Hepatocyte (in vitro differentiated cells): ENCODE data around the gene UGT2A1. TPM values are rescaled to one million over a fixed set of nuclear protein-coding genes. Genes with fewer than 3 reads are reported as not detected.

Source experiments
- DNase-seq: peaks from one replicate; pipeline ENCODE4 v3.0.0-alpha.2; 2016; ENCODE audit warnings: low spot score
- H2AFZ ChIP-seq: fragments of 200-600 bp; sonication (generic); 2 replicates; pipeline ENCODE4 v1.6.0; 2016; ENCODE audit warnings: antibody characterized with exemption, mild to moderate bottlenecking
- H3K27ac ChIP-seq: fragments of 200-600 bp; sonication (generic); 2 replicates; pipeline ENCODE4 v1.5.1; 2016; ENCODE audit warnings: mild to moderate bottlenecking
- H3K27me3 ChIP-seq: fragments of 200-600 bp; sonication (generic); 2 replicates; pipeline ENCODE4 v1.6.1; 2016
- H3K36me3 ChIP-seq: fragments of 200-600 bp; sonication (generic); replicated peaks from 2 replicates; pipeline ENCODE4 v1.5.1; 2016; ENCODE audit warnings: low read depth; ENCODE audit not compliant: insufficient read depth
- H3K4me1 ChIP-seq: fragments of 200-600 bp; sonication (generic); 2 replicates; pipeline ENCODE4 v1.5.1; 2016; ENCODE audit warnings: mild to moderate bottlenecking, moderate library complexity; ENCODE audit not compliant: insufficient read depth
- H3K4me2 ChIP-seq: fragments of 200-600 bp; sonication (generic); 2 replicates; pipeline ENCODE4 v1.6.0; 2016
- H3K4me3 ChIP-seq: fragments of 200-600 bp; sonication (generic); 2 replicates; pipeline ENCODE4 v1.5.1; 2016; ENCODE audit warnings: mild to moderate bottlenecking
- H3K79me2 ChIP-seq: fragments of 200-600 bp; sonication (generic); 2 replicates; pipeline ENCODE4 v1.6.0; 2017; ENCODE audit warnings: mild to moderate bottlenecking
- H3K9me2 ChIP-seq: fragments of 200-600 bp; sonication (generic); replicated peaks from 2 replicates; pipeline ENCODE4 v1.6.0; 2017; ENCODE audit warnings: mild to moderate bottlenecking; ENCODE audit not compliant: insufficient read depth
- H3K9me3 ChIP-seq: fragments of 200-600 bp; sonication (generic); 2 replicates; pipeline ENCODE4 v1.5.1; 2016; ENCODE audit warnings: low read depth, mild to moderate bottlenecking
- H4K20me1 ChIP-seq: fragments of 200-600 bp; sonication (generic); 2 replicates; pipeline ENCODE4 v1.6.0; 2016; ENCODE audit warnings: mild to moderate bottlenecking; ENCODE audit not compliant: insufficient read depth, poor library complexity, severe bottlenecking
- EZH2 ChIP-seq: fragments of 200-600 bp; sonication (generic); IDR thresholded peaks from 2 replicates; pipeline ENCODE4 v1.6.1; 2016; ENCODE audit warnings: antibody characterized with exemption, mild to moderate bottlenecking, borderline replicate concordance
- EZH2phosphoT487 ChIP-seq: fragments of 200-600 bp; sonication (generic); IDR thresholded peaks from one replicate; pipeline ENCODE4 v1.6.1; 2018; ENCODE audit warnings: antibody characterized with exemption, mild to moderate bottlenecking, low read depth, moderate library complexity; ENCODE audit not compliant: unreplicated experiment, severe bottlenecking
- WGBS: methylation state at CpG from one replicate; pipeline ENCODE4 v1.1.6; 2016; ENCODE audit warnings: low lambda C conversion rate; ENCODE audit errors: missing lambda C conversion rate; 5-methylcytosine and 5-hydroxymethylcytosine counted together
- polyA plus RNA-seq: library from polyadenylated mRNA; unstranded; fragments of >200 nt; fragmentation: Nextera tagmentation; extraction: Ambion mirVana; gene quantifications from 2 replicates; pipeline ENCODE4 v1.2.1, GENCODE V29; 2016
- total RNA-seq: library from RNA; depleted of rRNA; stranded (reverse); fragments of >200 nt; gene quantifications from 2 replicates; pipeline ENCODE4 v1.2.3, GENCODE V29; 2014
- TF ChIP-seq, protein P1 (sequence below): fragments of 200-600 bp; sonication (generic); IDR thresholded peaks from 2 replicates; pipeline ENCODE4 v1.5.1; 2016; ENCODE audit warnings: antibody characterized with exemption, mild to moderate bottlenecking; ENCODE audit not compliant: poor library complexity

The UGT2A1 gene
- total and polyA plus RNA-seq, 2 experiments from 2014 or later = 0.17 TPM; not detected in 1

DNA sequence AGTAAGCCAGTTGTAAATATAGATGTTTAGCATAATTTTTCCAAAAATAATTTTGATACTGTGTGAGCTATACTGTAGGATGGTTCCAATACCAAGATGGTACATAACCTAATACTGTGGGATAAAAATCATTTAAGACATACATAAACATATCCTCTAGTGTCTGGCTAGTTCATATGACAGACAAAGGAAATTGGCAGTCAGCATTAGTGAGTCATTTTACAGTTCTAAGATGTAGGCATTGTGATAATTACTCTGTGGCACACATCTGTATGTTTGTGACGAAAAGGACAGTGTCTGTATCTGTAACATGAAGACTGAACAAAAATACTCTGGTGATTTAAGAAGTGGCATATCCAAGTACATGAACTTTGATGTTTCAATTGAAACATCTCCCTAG lies 63.2 kb downstream of the UGT2A1 start:
- Histone ChIP-seq H3K36me3 (no peaks in the 10 kb centered on the region), H3K27ac (no peak overlapping the region), H3K4me2 (no peak overlapping the region), H3K9me2 (no peaks in the 10 kb centered on the region), H3K27me3 (no peaks in the 10 kb centered on the region), H3K4me3 (no peak overlapping the region), H2AFZ (no peak overlapping the region), H4K20me1 (no peaks in the 10 kb centered on the region), H3K9me3 (no peaks in the 10 kb centered on the region), H3K79me2 (no peaks in the 10 kb centered on the region), H3K4me1 (no peaks in the 10 kb centered on the region)
- DNase-seq = no peak
- TF ChIP-seq EZH2 (no peak), EZH2phosphoT487 (no peak)
- TF ChIP-seq, protein P1, sequence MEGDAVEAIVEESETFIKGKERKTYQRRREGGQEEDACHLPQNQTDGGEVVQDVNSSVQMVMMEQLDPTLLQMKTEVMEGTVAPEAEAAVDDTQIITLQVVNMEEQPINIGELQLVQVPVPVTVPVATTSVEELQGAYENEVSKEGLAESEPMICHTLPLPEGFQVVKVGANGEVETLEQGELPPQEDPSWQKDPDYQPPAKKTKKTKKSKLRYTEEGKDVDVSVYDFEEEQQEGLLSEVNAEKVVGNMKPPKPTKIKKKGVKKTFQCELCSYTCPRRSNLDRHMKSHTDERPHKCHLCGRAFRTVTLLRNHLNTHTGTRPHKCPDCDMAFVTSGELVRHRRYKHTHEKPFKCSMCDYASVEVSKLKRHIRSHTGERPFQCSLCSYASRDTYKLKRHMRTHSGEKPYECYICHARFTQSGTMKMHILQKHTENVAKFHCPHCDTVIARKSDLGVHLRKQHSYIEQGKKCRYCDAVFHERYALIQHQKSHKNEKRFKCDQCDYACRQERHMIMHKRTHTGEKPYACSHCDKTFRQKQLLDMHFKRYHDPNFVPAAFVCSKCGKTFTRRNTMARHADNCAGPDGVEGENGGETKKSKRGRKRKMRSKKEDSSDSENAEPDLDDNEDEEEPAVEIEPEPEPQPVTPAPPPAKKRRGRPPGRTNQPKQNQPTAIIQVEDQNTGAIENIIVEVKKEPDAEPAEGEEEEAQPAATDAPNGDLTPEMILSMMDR = no peak
- WGBS = 46% methylated on average over 1 of the region's 1 CpG

DNA sequence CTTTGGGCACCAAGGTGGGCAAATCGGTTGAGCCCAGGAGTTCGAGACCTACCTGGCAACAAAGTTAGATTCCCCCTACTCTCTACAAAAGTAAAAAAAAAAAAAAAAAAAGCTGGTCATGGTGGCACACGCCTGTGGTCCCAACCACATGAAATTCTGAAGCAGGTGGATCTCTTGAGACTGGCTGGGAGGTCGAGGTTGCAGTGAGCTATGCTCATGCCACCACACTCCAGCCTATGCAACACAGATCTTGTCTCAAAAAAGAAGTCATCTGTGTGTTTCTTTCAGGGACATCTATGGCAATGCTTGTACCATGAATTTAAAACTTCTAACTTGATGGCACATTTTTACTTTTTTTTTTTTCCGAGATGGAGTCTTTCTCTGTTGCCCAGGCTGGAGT lies 68.9 kb downstream of the UGT2A1 start:
- Histone ChIP-seq H4K20me1 (no peaks in the 10 kb centered on the region), H3K79me2 (no peaks in the 10 kb centered on the region), H3K4me1 (no peaks in the 10 kb centered on the region), H2AFZ (no peak overlapping the region), H3K27ac (no peak overlapping the region), H3K27me3 (no peaks in the 10 kb centered on the region), H3K36me3 (no peaks in the 10 kb centered on the region), H3K9me3 (no peaks in the 10 kb centered on the region), H3K9me2 (no peaks in the 10 kb centered on the region), H3K4me3 (no peak overlapping the region), H3K4me2 (no peak overlapping the region)
- 87% methylated on average over 5 of the region's 5 CpGs for WGBS
- TF ChIP-seq, protein P1 = no peak
- TF ChIP-seq EZH2 (no peak), EZH2phosphoT487 (no peak)
- no peak for DNase-seq

DNA sequence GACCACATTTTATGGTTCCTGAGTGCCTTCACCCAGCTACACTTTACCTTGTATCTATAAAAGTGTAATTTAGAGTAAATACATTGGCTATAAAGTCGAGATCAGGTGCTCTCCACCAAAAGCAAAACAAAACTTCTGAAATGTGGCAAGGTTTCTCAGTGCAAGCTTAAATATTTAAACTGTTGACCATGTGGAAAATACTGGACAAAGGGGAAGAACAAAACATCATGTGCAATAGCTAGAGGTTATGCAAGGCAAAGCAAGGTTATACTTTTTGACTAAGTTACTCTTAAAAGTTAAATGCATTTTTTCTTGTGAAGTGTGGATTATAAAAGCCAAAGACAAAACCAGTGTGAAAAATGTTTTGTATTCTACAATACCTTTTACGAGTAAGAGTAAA lies 69.5 kb downstream of the UGT2A1 start:
- TF ChIP-seq EZH2phosphoT487 (no peak), EZH2 (no peak)
- TF ChIP-seq, protein P1 = no peak
- Histone ChIP-seq H4K20me1 (no peaks in the 10 kb centered on the region), H3K27ac (no peak overlapping the region), H3K79me2 (no peaks in the 10 kb centered on the region), H3K27me3 (no peaks in the 10 kb centered on the region), H2AFZ (no peak overlapping the region), H3K9me3 (no peaks in the 10 kb centered on the region), H3K4me1 (no peaks in the 10 kb centered on the region), H3K4me3 (no peak overlapping the region), H3K36me3 (no peaks in the 10 kb centered on the region), H3K4me2 (no peak overlapping the region), H3K9me2 (no peaks in the 10 kb centered on the region)
- WGBS = 66% methylated on average over 2 of the region's 2 CpGs
- DNase-seq = no peak

DNA sequence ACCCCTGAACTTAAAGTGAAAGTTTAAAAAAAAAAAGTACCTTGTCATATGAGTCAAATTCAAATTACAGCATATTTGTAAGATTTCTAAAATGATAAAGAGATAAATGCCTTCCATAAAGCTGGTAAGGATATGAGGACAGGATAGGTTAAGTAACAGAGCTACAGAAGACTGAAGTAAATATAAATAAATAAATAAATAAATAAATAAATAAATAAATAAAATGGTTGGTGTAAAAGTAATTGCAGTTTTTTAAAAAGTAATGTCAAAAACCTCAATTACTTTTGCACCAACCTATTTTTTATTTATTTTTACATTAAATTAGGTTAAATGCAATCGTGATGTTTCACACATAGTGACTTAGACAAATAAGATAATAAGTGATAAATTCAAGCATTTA lies 75.8 kb downstream of the UGT2A1 start:
- Histone ChIP-seq H3K79me2 (no peaks in the 10 kb centered on the region), H3K27me3 (no peaks in the 10 kb centered on the region), H2AFZ (no peak overlapping the region), H3K4me2 (no peak overlapping the region), H4K20me1 (no peaks in the 10 kb centered on the region), H3K4me3 (no peak overlapping the region), H3K4me1 (no peaks in the 10 kb centered on the region), H3K9me2 (no peaks in the 10 kb centered on the region), H3K27ac (no peak overlapping the region), H3K9me3 (no peaks in the 10 kb centered on the region), H3K36me3 (no peaks in the 10 kb centered on the region)
- WGBS = 83% methylated on average over 1 of the region's 1 CpG
- TF ChIP-seq EZH2 (no peak), EZH2phosphoT487 (no peak)
- TF ChIP-seq, protein P1 = no peak
- no peak for DNase-seq
